HG02884 (cell line): Measurements from ENCODE around the gene TRPM5.

Experiments used
- ATAC-seq: cut with Tn5 transposase; IDR thresholded peaks from one replicate; pipeline ENCODE4 v1.9.1; 2021; ENCODE audit warnings: mild to moderate bottlenecking, moderate library complexity; ENCODE audit not compliant: unreplicated experiment

Gene TRPM5

DNA sequence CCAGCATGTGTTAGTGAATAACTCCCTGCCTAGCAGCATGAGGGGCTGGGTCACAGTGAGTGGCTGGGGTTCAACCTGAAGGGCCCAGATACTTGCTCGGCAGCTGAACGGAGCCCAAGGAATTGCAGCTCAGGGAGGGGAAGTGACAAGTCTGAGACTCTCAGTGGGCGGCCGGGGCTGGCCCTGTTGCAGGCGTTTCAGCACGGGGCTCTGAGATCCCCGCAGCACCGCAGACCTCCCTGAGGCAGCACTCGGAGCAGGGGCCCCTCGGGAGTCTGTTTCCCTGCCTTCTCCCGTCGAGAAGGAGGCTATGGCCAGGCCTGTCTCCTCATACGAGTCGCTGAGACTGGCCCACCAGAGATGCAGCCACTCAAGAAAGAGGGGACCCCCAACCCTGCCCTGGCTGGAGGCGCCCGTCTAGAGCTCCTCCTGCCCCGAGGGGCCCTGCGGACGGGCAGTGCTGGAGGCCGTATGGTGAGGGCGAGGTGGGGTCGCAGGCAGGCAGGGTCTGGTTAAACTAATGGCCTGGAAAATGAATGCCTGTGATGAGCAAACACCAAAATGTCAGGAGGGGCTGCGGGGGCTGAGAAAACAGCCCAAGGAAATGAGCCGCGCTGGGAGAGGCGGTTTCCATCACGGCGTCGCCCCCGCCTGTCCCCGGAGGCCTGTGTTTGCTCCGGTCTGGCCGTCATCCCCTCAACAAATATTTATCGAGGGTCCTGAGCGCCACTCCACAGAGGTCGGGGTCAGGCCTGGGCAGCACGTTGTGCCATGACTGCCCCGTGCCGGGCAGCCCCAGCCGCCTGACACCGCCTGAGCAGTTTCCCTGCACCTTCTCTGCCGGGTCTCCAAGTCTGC lies 34.5 kb downstream of the TRPM5 start:
- no peak for ATAC-seq

DNA sequence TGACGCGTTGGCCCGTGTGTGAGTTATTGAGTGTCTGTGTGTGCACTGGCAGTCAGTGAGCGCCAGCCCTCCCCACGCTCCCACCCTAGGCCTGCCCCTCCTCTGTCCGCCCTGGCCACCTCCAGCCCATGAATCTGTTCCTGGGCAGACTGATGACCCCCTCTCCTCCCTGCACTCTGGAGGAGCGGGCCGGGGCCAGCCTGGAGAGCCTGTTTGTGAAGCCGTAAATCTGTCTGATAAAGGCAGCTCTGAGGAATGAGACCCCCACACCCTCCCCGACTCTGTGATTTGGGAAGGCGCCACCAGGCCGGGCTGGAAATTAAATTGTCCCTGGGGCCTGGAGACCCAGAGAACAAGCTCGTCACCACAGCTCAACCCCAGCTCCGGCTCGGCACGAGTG lies 35.2 kb downstream of the TRPM5 start:
- no peak for ATAC-seq

DNA sequence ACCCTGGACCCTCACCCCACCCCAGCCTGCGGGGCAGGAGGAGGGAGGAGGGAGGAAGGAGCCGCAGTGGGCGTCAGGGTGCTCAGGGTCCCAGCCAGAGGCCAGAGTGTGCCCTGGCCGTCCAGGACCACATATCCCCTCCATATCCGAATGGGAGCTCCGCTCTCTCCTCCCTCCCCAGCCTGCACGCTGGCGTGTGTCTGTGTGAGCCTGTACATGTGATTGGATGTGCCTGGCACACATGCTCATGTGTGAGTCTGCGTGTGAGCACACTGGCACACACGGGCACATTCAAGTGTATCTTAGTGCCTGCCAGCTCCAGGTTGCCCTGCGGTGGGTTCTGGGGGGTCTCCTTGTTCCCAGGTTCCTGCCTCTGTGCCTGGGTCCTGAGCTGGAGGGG lies 35.6 kb downstream of the TRPM5 start:
- ATAC-seq: no peak

DNA sequence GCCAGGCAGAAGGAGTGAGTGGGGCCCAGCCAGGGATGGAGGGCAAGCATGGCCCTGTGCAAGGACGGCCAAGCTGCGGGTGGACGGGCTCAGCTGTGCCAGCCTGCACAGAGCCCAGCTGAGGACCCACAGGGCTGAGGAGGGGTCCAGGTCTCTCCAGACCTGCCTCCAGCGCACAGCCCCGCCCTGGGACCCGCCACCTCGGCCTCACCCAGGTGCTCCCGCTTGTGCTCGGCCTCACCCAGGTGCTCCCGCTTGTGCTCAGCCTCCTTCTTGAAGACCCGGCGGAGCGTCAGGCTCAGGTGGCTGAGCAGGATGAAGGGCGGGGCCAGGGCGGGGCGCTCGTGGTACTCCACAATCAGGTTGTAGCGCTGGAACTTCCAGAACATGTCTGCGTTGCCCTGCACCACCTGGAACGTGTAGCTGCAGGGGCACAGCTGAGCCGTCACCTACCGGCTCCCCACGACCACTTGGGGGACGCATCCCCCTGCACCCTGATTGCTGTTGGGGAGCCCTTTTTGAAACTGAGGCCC lies 37.4 kb downstream of the TRPM5 start:
- ATAC-seq: no peak

DNA sequence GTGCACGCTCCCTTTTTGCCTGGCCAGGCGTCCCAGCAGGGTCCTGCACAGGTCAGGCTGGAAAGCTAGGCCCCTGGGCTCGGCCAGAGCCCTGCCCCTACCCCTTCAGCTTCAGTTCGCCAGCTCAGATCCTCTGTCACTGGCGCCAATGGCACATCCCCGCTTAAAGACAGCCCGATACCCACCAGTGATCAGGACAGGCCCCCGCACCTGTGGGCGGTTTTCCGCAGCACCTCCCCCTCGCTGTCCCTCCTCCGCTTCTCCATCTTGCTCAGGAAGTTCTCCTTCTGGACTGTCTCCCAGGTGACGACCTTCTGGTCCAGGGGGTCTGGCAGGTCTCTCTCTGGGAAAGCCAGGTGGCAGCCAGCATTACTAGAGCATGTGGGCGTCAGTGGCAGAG lies 37.9 kb downstream of the TRPM5 start:
- ATAC-seq: no peak

DNA sequence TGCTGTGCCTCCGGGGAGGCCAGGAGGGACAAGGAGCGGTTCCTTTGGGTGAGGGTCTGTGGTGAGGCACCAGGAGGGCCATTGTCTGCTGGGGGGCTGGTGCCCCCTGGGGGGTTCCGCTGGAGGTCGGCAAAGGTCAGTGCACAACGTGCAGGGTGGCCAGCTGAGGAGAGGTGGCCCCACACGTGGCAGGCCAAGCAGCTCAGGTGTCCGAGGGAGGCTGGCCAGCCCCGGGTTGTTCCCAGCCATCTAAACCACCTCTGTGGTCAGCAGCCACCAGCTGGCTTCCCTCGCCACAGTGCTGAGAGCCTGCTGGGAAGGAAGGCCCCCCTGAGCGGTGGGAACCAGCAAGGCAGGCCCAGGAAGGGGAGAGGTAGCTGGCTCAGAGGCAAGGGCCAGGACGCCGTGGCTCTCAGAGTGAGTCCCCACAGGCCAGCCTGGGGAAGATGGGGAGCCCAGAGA lies 39.5 kb downstream of the TRPM5 start:
- ATAC-seq: no peak

DNA sequence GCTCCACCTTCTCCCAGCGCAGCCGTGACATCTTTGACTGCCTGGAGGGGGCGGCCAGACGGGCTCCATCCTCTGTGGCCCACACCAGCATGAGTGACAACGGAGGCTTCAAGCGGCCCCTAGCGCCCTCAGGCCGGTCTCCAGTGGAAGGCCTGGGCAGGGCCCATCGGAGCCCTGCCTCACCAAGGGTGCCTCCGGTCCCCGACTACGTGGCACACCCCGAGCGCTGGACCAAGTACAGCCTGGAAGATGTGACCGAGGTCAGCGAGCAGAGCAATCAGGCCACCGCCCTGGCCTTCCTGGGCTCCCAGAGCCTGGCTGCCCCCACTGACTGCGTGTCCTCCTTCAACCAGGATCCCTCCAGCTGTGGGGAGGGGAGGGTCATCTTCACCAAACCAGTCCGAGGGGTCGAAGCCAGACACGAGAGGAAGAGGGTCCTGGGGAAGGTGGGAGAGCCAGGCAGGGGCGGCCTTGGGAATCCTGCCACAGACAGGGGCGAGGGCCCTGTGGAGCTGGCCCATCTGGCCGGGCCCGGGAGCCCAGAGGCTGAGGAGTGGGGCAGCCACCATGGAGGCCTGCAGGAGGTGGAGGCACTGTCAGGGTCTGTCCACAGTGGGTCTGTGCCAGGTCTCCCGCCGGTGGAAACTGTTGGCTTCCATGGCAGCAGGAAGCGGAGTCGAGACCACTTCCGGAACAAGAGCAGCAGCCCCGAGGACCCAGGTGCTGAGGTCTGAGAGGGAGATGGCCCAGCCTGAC lies 41.2 kb downstream of the TRPM5 start:
- no peak for ATAC-seq

DNA sequence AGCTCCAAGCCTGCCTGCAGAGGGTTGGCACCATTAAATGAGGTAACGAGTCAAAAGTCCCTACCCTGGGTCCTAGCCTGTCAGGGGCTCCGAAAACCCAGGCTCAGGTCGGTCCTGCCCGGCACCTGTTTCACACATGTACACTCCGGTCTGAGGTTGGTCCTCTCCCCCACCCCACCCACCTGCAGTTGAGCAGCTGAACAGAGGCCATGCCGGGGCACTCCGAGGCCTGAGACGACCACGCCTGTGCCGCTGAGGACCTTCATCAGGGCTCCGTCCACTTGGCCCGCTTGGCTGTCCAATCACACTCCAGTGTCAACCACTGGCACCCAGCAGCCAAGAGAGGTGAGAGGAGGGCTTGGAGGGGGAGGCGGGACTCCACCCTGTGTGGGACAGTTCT lies 42.2 kb downstream of the TRPM5 start:
- no peak for ATAC-seq

DNA sequence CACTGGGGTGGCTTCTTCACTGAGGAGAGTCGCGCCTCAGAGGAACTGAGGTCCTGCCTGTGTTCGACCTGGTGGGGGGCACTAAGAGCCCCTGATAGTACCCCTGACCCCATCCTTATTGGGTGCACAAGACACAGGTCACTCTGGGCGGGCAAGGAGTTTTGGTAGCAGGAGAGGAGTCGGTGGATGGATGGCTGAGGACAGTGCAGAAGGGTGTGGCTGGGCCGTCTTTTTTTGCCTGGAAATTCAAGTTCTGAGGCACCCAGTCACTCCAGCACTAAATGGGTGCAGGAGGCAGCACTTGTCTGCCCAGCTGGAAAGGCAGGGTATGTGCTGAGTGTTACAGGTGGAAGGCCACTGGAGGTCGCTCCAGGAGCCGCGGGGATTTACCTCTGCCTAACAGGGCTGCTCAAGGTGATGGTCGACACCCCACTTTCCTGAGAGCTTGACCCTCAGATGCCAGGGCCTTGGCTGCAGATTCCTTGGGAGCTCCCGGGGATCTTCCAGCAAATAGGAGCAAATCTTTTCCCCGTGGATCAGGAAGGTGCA lies 42.8 kb downstream of the TRPM5 start:
- no peak for ATAC-seq

DNA sequence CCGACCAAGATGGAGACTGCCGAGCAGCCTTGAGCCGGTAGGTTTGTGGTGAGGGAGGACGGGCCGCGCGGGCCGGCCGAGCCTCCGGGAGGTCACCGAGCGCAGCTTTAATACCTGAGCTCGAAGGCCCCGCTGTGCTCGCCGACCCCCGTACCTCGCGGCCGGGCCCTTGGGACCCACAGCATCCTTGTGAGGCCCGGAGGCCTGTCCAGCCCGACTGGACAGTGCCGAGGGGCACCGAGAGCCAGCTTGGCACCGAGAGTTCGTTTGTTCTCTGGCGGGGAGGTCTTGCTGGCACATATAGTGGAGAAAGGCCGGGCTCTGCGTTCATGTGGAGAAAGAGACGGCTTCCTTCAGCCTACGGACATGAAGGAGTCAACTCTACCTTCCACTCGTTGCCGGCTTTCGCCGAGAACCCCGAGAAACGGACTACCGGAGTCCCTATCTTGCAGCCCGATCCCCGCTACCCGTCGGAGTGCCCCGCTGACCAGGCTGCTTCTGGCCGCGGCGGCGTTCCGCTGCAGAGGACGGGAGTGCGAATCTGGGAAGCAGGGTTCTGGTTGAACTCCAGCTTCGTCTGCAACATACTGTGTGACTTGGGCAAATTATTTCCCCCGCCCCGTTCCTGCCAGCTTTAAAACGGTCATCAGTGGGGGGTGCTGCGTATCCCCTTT lies 43.4 kb downstream of the TRPM5 start:
- ATAC-seq: no peak

DNA sequence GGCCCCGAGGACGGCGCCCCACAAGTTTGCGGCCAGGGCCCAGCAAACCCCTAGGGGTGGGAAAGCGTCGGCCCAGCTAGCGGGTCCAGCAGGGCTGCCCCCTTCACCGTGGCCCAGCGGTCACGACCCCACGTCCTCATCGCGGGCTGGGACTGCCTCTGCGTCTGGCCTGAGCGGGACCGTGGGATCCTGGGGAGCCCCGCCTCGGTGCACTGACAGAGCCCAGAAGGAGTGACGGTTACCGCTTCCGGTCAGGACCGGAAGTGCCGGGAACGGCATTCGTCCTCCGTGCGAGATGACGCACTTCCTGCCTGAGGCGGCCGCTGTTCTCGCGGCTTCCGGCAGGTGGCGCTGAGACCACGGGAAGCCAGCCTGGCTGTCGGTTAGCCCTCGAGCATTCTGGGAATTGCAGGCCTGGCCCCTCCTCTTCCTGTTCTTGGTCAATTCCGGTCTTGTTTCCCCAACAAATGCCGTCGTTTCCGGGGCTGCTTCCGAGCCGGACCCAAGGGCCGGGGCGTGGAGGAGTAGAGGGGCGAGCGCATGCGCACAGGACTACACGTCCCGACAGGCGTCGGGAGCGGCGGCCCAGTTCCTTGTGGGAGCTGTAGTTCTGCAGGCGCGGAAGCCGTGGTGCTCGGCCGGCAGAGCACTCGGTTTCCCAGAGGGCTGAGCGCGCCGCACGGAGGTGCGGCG lies 44.1 kb downstream of the TRPM5 start, which contains the start of gene TSSC4:
TSSC4 (plus strand) TSS at position 682 of the 693 bp plus-strand sequence. CDS start 1,884 bp downstream, outside the sequence.
- peak; percentile 79 for ATAC-seq

DNA sequence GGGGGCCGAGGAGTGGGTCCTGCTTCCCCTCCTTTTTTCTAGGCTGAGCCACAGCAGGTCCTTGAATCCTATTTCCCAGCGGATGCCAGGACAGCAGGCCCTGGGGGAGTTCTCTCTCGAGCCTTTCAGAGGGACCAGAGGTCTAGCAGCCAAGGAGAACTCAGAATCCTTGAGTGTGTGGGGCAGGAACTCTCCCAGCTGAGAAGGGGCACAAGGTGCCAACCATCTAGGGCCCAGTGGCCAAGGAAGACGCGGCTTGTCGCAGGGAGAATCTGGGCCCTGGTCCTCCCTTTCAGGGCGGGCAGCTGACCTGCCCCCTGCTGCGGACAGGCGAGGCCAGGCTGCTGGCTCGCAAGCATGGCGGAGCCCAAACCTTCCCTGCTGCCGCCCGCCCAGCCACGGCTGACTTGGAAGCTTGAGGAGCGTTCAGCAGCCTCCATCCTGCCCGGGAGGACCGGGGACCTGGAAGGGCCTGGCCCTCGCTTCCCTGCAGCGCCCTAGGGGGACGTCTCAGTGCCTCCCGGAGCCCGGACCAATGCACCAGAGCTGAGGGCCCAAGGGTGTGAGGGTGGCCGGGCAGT lies 44.7 kb downstream of the TRPM5 start:
- ATAC-seq: no peak

DNA sequence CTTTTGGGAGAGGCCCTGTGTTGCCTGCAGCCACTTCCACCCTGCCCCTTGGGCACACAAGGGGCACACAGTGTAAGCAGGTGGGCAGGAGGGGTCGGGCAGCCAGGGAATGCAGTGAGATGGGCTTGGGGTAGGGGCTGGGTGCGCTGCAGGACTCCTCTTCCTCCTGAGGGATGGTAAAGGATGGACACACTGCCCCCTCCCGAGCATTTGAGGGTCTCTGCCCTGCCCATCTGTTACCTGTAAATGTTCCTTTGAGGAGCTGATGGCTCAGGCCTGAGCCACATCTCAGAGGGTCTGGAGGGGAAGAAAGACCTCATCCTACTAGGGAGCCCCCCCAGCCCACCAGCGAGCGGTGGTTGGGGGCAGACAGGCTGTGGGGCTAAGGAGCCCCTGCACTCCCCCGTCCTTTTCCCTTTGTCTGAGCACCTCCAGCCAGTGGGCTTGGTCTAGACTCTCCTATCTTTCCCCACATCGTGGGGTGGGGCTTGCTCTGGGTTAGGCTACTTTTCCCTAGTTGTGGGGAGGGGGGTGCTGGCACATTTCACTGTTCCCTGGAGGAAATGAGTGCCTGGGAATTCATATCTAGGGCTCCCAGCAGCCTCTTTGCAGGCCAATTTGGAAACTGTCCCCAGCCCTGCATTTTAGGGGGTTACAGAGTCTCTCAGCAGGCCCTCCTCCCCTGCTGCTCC lies 45.5 kb downstream of the TRPM5 start:
- ATAC-seq: no peak

DNA sequence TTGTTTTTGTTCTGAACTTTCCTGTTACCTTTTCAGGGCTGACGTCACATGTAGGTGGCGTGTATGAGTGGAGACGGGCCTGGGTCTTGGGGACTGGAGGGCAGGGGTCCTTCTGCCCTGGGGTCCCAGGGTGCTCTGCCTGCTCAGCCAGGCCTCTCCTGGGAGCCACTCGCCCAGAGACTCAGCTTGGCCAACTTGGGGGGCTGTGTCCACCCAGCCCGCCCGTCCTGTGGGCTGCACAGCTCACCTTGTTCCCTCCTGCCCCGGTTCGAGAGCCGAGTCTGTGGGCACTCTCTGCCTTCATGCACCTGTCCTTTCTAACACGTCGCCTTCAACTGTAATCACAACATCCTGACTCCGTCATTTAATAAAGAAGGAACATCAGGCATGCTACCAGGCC lies 47.3 kb downstream of the TRPM5 start:
- no peak for ATAC-seq

DNA sequence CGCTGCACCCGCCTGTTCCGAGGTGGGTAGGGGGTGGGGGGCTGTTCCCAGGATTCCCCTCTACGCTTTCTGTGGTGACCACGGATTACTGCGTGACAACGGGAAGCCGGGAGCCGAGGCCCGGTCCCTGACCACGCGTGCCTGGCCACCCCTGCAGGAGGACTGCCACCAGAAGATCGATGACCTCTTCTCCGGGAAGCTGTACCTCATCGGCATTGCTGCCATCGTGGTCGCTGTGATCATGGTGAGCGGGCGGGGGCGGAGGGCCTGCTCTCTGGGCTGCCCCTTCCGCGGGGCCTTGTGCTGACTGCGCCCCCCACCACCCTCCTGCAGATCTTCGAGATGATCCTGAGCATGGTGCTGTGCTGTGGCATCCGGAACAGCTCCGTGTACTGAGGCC lies 47.8 kb downstream of the TRPM5 start:
- ATAC-seq: no peak

DNA sequence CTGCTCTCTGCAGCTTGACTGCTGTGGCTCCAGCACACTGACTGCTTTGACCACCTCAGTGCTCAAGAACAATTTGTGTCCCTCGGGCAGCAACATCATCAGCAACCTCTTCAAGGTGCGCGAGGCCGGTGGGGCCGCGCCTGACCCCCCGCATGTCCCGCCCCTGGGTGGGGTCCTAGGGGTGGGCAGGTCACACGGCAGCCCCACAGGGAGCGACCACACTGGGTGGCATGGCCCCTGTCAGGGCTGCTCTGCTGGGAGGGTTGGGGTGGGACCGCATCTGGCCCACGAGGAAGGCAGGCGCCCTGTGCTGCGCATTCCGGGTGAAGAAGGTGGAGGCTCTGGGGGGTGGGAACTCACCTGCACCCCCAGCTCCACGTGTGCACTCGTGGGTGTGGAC lies 48.5 kb downstream of the TRPM5 start:
- no peak for ATAC-seq

DNA sequence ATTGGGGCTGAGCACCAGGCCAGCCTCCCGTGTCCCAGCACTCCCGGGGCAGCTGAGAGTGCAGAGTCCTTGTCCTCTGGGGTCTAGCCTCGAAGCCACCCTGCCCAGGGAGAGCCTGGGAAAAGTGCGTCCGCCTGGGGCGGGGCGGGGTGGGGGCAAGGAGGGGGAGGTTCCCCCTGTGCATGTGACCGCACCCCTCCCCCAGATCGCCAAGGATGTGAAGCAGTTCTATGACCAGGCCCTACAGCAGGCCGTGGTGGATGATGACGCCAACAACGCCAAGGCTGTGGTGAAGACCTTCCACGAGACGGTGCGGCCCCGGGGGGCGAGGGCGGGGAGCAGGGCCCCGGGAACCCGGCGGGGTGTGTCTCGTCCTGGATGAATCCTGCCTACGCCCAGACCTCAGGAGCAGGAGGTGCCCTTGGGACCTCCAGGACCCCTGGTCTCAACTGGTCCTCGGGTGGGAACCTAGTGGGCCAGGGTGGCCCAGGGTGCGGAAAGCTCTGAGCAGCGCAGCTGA lies 49.0 kb downstream of the TRPM5 start:
- no peak for ATAC-seq

DNA sequence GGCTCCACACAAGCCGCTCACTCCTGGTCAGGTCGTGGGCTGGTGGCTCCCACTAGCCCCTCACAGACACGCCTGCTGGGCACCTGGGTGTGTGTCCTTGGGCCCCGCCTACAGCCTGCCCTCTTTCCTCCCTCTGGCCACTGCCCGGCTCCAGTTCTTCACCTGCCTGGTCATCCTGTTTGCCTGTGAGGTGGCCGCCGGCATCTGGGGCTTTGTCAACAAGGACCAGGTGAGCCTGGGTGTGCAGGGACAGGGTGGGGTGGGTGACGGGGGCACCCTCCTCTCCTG lies 49.6 kb downstream of the TRPM5 start:
- ATAC-seq: no peak
